Breast epithelium (tissue), 3 donors: ENCODE measurements around the gene MTFMT.

Source experiments
- POLR2A ChIP-seq: fragments of 450-650 bp; IDR thresholded peaks from one replicate; pipeline ENCODE4 v1.6.1; 2016; ENCODE audit warnings: antibody characterized with exemption, mild to moderate bottlenecking, moderate library complexity
- POLR2AphosphoS5 ChIP-seq, 3 donors: sonication (generic); formaldehyde crosslinking; IDR thresholded peaks; one replicate each; pipeline ENCODE4 v1.6.1; 2017; ENCODE audit warnings: antibody characterized with exemption in 3 of 3
- TF ChIP-seq, protein P1 (sequence below), 3 donors: fragments of 450-650 bp; IDR thresholded peaks; one replicate each; pipeline ENCODE4 v1.5.1; 2016 to 2017; ENCODE audit warnings: antibody characterized with exemption in 3 of 3, mild to moderate bottlenecking in 3 of 3, moderate library complexity in 3 of 3

GRCh38 chr15:65029736-65030208, 333 bp upstream of the MTFMT start:
- TF ChIP-seq POLR2A: no peak
- TF ChIP-seq, protein P1, sequence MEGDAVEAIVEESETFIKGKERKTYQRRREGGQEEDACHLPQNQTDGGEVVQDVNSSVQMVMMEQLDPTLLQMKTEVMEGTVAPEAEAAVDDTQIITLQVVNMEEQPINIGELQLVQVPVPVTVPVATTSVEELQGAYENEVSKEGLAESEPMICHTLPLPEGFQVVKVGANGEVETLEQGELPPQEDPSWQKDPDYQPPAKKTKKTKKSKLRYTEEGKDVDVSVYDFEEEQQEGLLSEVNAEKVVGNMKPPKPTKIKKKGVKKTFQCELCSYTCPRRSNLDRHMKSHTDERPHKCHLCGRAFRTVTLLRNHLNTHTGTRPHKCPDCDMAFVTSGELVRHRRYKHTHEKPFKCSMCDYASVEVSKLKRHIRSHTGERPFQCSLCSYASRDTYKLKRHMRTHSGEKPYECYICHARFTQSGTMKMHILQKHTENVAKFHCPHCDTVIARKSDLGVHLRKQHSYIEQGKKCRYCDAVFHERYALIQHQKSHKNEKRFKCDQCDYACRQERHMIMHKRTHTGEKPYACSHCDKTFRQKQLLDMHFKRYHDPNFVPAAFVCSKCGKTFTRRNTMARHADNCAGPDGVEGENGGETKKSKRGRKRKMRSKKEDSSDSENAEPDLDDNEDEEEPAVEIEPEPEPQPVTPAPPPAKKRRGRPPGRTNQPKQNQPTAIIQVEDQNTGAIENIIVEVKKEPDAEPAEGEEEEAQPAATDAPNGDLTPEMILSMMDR (IDR thresholded peaks at IDR 0.05): no peak
- no peak for TF ChIP-seq POLR2AphosphoS5 (IDR thresholded peaks at IDR 0.05)
